GM23338 (cell line): Measurements from ENCODE around the gene TXNDC15. TPM values are rescaled to one million over a fixed set of nuclear protein-coding genes. Genes with fewer than 3 reads are reported as not detected.
"Not testable (repeated sequence)": the region's sequence is repeated elsewhere in the genome, so short reads cannot be mapped to it uniquely, and the experiment has no call there.

Source experiments
- ATAC-seq: fragments of 200-7000 bp; cut with Tn5 transposase; 3 replicates; pipeline ENCODE4 v1.9.1; 2020
- DNase-seq: peaks from one replicate; pipeline ENCODE4 v3.0.0-alpha.2; 2015; ENCODE audit warnings: low spot score
- H2AFZ ChIP-seq: fragments of 200-600 bp; sonication (generic); 2 replicates; pipeline ENCODE4 v1.8.0; 2016; ENCODE audit warnings: antibody characterized with exemption, mild to moderate bottlenecking, moderate library complexity
- H3F3A ChIP-seq: fragments of 200-600 bp; sonication (generic); replicated peaks from 2 replicates; pipeline ENCODE4 v1.8.0; 2017; ENCODE audit warnings: antibody characterized with exemption, mixed run types, low read depth
- H3K27ac ChIP-seq: fragments of 200-600 bp; sonication (generic); 2 replicates; pipeline ENCODE4 v1.6.1; 2016; ENCODE audit warnings: low read depth
- H3K27me3 ChIP-seq: fragments of 200-600 bp; sonication (generic); 2 replicates; pipeline ENCODE4 v1.8.0; 2016; ENCODE audit warnings: mild to moderate bottlenecking, mixed run types, moderate library complexity; ENCODE audit not compliant: insufficient read depth
- H3K36me3 ChIP-seq: fragments of 200-600 bp; sonication (generic); 2 replicates; pipeline ENCODE4 v1.8.0; 2016; ENCODE audit warnings: mild to moderate bottlenecking; ENCODE audit not compliant: insufficient read depth
- H3K4me1 ChIP-seq: fragments of 200-600 bp; sonication (generic); 2 replicates; pipeline ENCODE4 v1.8.0; 2016; ENCODE audit warnings: mild to moderate bottlenecking, moderate library complexity; ENCODE audit not compliant: insufficient read depth
- H3K4me2 ChIP-seq: fragments of 200-600 bp; sonication (generic); 2 replicates; pipeline ENCODE4 v1.7.1; 2017; ENCODE audit warnings: mixed run types
- H3K4me3 ChIP-seq: fragments of 200-600 bp; sonication (generic); 2 replicates; pipeline ENCODE4 v1.6.1; 2016; ENCODE audit warnings: mixed run types
- H3K79me2 ChIP-seq: fragments of 200-600 bp; sonication (generic); replicated peaks from 2 replicates; pipeline ENCODE4 v1.8.0; 2017; ENCODE audit warnings: mild to moderate bottlenecking; ENCODE audit not compliant: insufficient read depth
- H3K9me2 ChIP-seq: fragments of 200-600 bp; sonication (generic); 2 replicates; pipeline ENCODE4 v1.8.0; 2017; ENCODE audit not compliant: insufficient read depth
- H4K20me1 ChIP-seq: fragments of 200-600 bp; sonication (generic); replicated peaks from 2 replicates; pipeline ENCODE4 v1.8.0; 2017; ENCODE audit warnings: mild to moderate bottlenecking; ENCODE audit not compliant: insufficient read depth
- H3K27ac Mint-ChIP-seq: 2 replicates; pipeline ENCODE4 v1.8.0; 2020; ENCODE audit warnings: inconsistent platforms, mild to moderate bottlenecking, moderate library complexity, mixed read lengths
- H3K27me3 Mint-ChIP-seq: 3 replicates; pipeline ENCODE4 v1.8.0; 2022; ENCODE audit warnings: low read depth, mild to moderate bottlenecking, moderate library complexity, mixed read lengths, inconsistent platforms; ENCODE audit not compliant: insufficient read depth, poor library complexity
- H3K36me3 Mint-ChIP-seq: 3 replicates; pipeline ENCODE4 v1.8.0; 2021; ENCODE audit warnings: low read depth, mild to moderate bottlenecking, inconsistent platforms, moderate library complexity, mixed read lengths
- H3K4me1 Mint-ChIP-seq: 3 replicates; pipeline ENCODE4 v1.8.0; 2020; ENCODE audit warnings: mild to moderate bottlenecking, inconsistent platforms, mixed read lengths
- H3K4me3 Mint-ChIP-seq: 3 replicates; pipeline ENCODE4 v1.8.0; 2021; ENCODE audit warnings: moderate library complexity, mild to moderate bottlenecking, inconsistent platforms, mixed read lengths
- H3K9me3 Mint-ChIP-seq: 3 replicates; pipeline ENCODE4 v1.8.0; 2020; ENCODE audit warnings: moderate library complexity, mild to moderate bottlenecking, inconsistent platforms, mixed read lengths
- CREB1 ChIP-seq: fragments of 250-450 bp; sonication (Bioruptor Pico); IDR thresholded peaks from 2 replicates; pipeline ENCODE4 v1.5.0; 2020; ENCODE audit warnings: low read depth, mild to moderate bottlenecking, moderate library complexity
- CTCF ChIP-seq, 2 experiments: fragments of 200-600 bp in 1 of 2; sonication (generic) in 1 of 2; conservative IDR thresholded peaks; 2 replicates each; pipeline versions ENCODE4 v1.5.1 to v1.6.1; 2016 to 2017; ENCODE audit warnings: antibody characterized with exemption in 2 of 2, low read depth in 2 of 2, mild to moderate bottlenecking in 2 of 2, moderate library complexity in 1 of 2
- ETS1 ChIP-seq: IDR thresholded peaks from 2 replicates; pipeline ENCODE4 v1.6.1; 2016; ENCODE audit warnings: antibody characterized with exemption
- EZH2phosphoT487 ChIP-seq: fragments of 200-600 bp; sonication (generic); IDR thresholded peaks from one replicate; pipeline ENCODE4 v1.8.1; 2018; ENCODE audit warnings: antibody characterized with exemption; ENCODE audit not compliant: unreplicated experiment
- NANOG ChIP-seq: IDR thresholded peaks from 2 replicates; pipeline ENCODE4 v1.6.1; 2016; ENCODE audit warnings: antibody characterized with exemption, borderline replicate concordance
- POLR2AphosphoS5 ChIP-seq: IDR thresholded peaks from 2 replicates; pipeline ENCODE4 v1.6.1; 2016; ENCODE audit warnings: antibody characterized with exemption, low read depth
- ZNF114 ChIP-seq: fragments of 250-450 bp; sonication (Bioruptor Pico); IDR thresholded peaks from 2 replicates; pipeline ENCODE4 v1.5.0; 2020; ENCODE audit warnings: mild to moderate bottlenecking, moderate library complexity
- ZNF462 ChIP-seq: fragments of 250-450 bp; sonication (Bioruptor Pico); IDR thresholded peaks from 2 replicates; pipeline ENCODE4 v1.5.0; 2020; ENCODE audit warnings: mild to moderate bottlenecking, moderate library complexity
- polyA plus RNA-seq: library from polyadenylated mRNA; unstranded; fragments of >200 nt; fragmentation: Nextera tagmentation; extraction: Ambion mirVana; gene quantifications from 2 replicates; pipeline ENCODE4 v1.2.1, GENCODE V29; 2016
- total RNA-seq: library from RNA; depleted of rRNA; stranded (reverse); fragments of >200 nt; shearing (Covaris generic); gene quantifications from 2 replicates; pipeline ENCODE4 v1.2.3, GENCODE V29; 2014

Gene TXNDC15
- total and polyA plus RNA-seq, 2 experiments from 2014 or later, result 24.4 to 28.5 TPM

- Histone ChIP-seq H3K27ac (no peak overlapping the region), H2AFZ (no peak overlapping the region), H3K4me2 (no peak overlapping the region), H4K20me1 (no peaks in the 10 kb centered on the region; the same call in 1 of the 2 replicates), H3K9me2 (no peaks in the 10 kb centered on the region), H3K4me1 (no peaks in the 10 kb centered on the region), H3K79me2 (no peaks in the 10 kb centered on the region), H3K27me3 (no peaks in the 10 kb centered on the region), H3K4me3 (no peak overlapping the region), H3K36me3 (peaks cover 11% of the 10 kb centered on the region), H3F3A (0 out of 2 replicates have a peak, but pooled peaks cover 3% of the 10 kb centered on the region)
- Mint-ChIP-seq H3K4me1 (no peaks in the 10 kb centered on the region), H3K27me3 (no peaks in the 10 kb centered on the region), H3K27ac (no peak overlapping the region), H3K9me3 (no peaks in the 10 kb centered on the region; the same call in 2 of the 3 replicates), H3K36me3 (peaks cover 61% of the 10 kb centered on the region), H3K4me3 (no peak overlapping the region)
- TF ChIP-seq ZNF462 (CRISPR knock-in tag), result no peak
- no peak for TF ChIP-seq ETS1
- TF ChIP-seq ZNF114 (CRISPR knock-in tag), result no peak
- TF ChIP-seq NANOG, result no peak
- no peak for TF ChIP-seq CTCF (conservative IDR thresholded peaks at IDR 0.05; ENCODE audit: low read depth in 2 of 2)
- no peak for TF ChIP-seq CREB1 (CRISPR knock-in tag)
- no peak for TF ChIP-seq EZH2phosphoT487
- TF ChIP-seq POLR2AphosphoS5, result no peak
- no peak for ATAC-seq
- no peak for DNase-seq
Observed at GRCh38 chr5:134837530-134838181, 36.5 kb upstream of the TXNDC15 start.

GRCh38 chr5:134838361-134838760 lies 35.8 kb upstream of the TXNDC15 start:
- not testable (repeated sequence) for H3K9me2 ChIP-seq, H3K4me3 Mint-ChIP-seq, H3K4me2 ChIP-seq, H3F3A ChIP-seq, H3K4me1 ChIP-seq, H3K27me3 Mint-ChIP-seq, H3K4me3 ChIP-seq, H3K9me3 Mint-ChIP-seq, H4K20me1 ChIP-seq, H3K27me3 ChIP-seq, ATAC-seq, H3K27ac Mint-ChIP-seq, H3K79me2 ChIP-seq, H2AFZ ChIP-seq, DNase-seq, H3K27ac ChIP-seq, H3K4me1 Mint-ChIP-seq
- H3K36me3 Mint-ChIP-seq, result peaks cover 57% of the 10 kb centered on the region
- peaks cover 11% of the 10 kb centered on the region for H3K36me3 ChIP-seq
